GM18951 (cell line): ENCODE measurements around the gene LDLRAD4.

Experiments used
- POLR2A ChIP-seq: IDR thresholded peaks from 4 replicates; pipeline ENCODE4 v1.6.1; 2011; ENCODE audit warnings: mild to moderate bottlenecking; ENCODE audit not compliant: insufficient read length, insufficient read depth; ENCODE audit errors: extremely low read depth
- in situ Hi-C: fragments of 300-500 bp; cut with MboI; formaldehyde crosslinking; loops from one replicate; pipeline ENCODE4 v1.12.0; 2022; ENCODE audit warnings: low sequenced_read_pairs, mixed read lengths, inconsistent platforms; ENCODE audit not compliant: unreplicated experiment

LDLRAD4 gene

DNA sequence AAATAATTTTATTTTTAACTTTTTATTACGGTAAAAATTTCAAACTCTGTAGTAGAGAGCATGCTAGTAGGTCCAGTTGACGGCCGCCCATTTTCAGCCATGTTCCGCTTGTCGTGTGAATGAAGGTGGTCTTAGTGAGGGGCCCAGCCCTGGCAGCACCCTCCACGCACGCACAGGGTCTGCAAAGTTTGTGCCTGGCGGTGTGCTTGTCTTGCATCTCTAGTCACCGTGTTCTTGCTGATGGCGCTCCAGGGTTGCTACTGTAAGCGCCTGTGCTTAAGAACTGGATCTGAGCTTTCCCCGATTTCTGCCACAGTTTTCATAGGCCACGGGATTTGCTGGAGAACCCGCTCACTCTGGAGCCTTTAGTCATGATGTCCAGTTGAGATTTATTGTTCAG is 28.9 kb downstream of the LDLRAD4 start:
- in situ Hi-C loops: no loop called here
- TF ChIP-seq POLR2A: no peak

DNA sequence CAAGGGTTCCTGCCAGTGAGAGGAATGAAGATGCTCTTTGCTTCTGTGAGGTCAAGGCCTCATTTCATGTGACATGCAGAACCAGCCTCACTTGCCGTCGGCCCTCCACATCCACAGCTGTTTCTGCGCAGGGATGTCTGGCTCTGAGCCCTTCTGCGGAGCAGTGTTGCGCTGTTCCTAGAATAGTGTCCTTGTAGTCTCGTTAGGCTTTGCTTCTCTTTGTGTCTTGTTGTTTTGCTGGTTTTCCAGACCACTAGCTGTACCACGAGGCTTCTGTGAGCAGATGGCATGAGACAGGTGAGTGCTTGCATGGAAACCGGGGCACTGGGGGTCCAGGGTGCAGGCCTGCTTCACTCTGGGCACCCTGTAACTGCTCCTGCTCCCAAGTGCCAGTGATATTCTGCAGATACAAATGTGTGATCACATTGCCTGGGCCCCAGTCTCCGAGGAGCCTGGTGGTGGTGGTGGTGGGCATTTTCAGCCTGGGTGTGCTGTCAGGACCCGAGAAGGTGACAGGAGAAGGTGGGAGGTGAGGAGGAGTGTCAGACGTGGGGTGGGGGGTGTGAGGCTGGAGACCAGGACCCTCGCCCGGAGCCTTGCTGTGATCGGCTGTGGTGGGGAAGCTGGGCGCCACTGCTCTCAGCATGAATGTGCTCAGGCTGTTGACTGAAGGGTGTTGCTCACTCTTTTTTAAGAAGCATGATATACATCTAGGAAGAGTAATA is 34.3 kb downstream of the LDLRAD4 start:
- TF ChIP-seq POLR2A: no peak

DNA sequence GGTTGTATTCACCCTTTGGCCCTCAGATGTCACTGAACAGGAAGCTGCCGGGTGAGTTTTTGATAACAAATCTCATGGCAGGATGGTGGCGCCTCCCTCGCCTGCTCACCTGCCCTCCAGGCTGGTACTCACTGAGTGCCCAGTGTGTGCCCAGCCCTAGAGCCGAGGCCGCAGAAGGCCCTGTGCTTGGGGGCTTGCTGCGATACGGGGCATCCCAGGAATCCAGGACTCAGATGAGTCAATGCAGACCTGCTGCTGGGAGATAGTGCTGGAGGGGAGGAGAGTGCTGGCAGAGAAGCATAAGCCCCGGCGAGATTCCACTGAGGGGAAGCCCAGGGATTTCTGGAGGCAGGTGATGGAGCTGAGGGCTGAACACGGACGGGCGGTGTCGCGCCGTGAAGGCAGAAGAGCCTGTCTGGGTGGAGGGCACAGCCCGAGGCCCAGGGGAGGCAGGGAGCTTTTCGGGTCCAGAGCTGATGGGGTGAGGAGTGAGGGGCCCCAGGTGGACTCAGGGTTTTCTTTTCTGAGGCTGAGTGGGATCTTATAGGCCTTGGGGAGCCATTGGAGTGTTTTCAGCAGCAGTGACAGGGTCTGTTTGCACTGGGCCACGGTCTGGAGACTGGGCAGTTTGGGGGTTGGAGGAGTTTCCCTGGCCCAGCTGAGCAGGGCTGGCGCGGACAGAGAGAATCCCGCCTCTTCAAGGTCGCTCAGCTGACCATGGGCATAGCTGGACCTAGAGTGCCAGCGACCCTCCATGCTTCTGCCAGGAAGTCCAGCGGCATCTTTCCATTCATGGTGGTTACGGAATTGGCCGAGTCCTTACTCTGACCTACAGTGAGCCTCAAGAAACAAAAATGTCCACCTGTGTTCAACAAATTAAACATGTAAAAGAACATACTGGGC is 35.5 kb downstream of the LDLRAD4 start:
- TF ChIP-seq POLR2A: no peak
- in situ Hi-C loops: no loop called here

More for the DNA sequence above, 34.3 kb downstream of the LDLRAD4 start:
- in situ Hi-C loops: no loop called here

DNA sequence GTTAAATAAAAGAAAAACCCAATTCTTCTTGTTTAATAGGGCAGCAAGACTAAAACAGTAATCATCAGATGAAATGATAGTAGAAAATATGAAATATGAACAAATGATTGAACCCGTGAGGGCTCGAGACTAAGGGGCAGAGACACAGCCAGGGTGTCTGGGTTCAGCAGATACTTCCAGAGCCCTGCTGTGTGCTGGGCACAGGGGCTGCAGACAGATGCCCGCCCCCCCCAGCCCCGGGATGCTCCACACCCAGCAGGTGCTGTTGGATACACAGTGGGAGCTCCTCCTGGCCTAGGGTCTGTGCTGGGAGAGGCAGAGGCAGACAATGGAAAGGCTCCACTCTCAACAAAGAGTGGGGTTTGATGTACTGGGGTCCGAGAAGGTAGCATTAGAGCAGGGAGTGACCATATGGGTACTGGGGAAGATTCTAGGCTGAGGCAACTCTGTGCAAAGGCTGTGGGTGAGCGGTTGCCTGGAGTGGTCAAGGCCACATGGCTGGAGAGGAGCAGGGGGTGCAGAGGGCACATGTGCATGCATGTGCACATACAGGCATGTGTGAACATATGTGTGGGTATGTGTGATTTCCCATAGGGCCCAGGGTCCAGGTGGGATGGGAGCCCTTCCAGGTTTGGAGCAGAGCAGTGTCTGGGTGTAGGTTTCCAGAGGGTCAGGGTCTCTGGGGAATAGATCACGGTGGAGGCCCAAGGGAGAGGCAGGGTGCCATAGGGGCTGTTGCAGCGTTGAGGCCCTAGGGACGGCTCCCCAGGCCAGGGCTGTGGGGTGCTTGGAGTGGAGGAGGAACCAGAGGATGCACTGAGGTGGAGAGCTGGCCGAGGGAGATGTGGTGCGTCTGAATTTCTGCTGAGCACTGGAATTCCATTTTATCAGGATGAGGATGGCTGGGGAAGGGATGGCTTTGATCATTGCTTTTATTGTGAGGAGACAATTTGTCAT is 36.7 kb downstream of the LDLRAD4 start:
- in situ Hi-C loops: no loop called here
- TF ChIP-seq POLR2A: no peak

DNA sequence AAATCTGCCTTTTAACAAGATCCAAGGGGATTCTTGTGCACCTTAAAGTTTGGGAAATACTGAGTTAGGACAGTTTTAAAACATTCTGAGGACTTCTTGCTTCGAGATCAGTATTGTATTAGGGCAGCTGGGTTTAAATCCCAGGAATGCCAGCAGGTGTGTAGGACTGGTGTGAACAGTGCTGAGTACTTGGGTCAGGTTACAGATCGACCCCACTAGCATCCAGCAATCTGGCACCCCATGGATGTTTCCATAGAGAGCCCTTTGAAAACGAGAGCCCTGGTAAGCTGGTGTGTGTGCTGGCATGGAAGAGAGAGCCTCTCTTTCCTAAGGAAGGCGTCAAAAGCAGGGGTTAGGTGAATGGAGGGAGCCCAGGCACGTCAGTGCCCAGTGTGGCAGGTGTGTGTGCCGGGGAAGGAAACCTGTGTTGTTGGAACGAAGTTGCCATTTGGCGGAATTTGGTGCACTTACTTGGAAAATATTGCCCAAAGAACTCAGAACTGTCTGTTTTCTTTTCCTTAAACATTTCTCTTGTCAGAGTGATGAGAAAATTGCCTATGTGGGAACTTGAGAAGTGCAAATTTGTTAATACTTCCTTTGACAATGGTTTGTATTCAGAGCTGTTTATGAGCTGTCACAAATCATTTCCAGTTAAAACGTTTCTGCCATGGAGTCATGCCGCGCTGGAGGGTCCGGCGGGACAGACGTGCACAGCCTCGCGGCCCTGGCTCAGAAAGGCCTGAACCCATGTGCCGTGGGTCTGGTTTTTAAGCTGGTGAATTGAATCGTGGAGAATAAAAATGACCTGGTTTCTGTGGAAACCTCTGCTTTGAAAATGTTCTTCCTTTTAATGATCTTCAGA is 38.1 kb downstream of the LDLRAD4 start:
- in situ Hi-C loops: no loop called here
- TF ChIP-seq POLR2A: no peak

DNA sequence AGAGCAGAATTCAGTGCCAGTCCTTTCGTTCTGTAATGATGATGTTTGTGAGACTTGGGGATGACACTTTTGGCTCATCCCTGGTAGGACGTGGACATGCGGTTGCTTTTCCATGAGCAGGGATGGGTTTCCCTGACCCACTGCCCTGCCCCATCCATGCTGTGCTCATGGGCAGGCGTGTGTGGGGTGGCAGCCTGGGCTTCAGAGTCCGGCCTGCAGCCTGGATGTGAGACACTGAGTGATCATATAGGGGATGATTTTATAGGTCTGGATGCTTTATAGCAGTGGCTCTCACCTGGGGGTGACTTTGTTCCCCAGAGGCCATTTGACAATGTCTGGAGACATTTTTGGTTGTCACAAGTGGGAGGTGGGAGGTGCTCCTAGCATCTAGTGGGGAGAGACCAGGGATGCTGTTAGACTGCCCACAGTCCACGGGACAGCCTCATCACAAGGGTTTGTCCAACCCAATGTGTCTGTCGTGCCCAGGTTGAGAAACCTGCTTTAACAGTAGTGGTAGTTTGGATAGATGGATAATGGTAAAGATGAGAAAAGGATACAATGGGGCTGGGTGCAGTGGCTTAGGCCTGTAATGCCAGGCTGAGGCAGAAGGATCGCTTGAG is 38.9 kb downstream of the LDLRAD4 start:
- in situ Hi-C loops: no loop called here
- TF ChIP-seq POLR2A: no peak

DNA sequence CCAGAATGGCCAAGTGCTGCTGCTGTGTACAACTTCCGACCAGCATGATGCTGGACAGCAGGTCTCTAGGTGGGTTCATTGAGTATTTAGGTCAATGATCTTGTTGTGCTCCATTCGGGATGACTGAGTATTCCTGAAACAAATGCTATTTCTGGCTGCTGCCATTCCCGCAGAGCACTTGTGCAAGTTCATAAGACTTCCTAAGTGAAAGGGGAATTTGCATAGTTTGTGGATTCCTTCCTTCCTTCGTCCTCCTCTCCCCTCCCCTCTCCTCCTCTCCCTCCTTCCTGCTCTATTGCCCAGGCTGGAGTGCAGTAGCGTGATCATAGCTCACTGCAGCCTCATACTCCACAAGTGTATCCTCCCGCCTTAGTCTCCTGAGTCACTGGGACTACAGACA is 40.4 kb downstream of the LDLRAD4 start:
- in situ Hi-C loops: no loop called here
- no peak for TF ChIP-seq POLR2A

DNA sequence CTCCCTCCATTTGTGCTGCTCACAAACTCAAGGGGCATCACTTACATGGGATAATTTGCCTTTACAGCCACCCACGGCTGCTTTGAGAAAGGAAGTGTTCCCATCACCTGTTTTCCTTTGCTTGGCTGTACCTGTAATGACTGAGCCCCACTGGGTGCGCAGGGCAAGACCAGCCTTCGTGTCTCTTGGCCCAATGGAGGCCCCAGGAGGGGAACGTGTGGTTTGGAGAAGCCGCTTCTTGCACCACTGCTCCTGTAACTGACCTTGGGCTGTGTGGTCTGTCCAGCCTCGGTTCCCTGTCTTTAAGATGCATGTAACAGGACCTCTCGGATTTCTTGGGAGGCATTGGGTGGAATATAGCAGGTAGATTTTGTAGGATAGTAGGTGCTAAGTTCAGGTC is 41.1 kb downstream of the LDLRAD4 start:
- in situ Hi-C loops: no loop called here
- no peak for TF ChIP-seq POLR2A

DNA sequence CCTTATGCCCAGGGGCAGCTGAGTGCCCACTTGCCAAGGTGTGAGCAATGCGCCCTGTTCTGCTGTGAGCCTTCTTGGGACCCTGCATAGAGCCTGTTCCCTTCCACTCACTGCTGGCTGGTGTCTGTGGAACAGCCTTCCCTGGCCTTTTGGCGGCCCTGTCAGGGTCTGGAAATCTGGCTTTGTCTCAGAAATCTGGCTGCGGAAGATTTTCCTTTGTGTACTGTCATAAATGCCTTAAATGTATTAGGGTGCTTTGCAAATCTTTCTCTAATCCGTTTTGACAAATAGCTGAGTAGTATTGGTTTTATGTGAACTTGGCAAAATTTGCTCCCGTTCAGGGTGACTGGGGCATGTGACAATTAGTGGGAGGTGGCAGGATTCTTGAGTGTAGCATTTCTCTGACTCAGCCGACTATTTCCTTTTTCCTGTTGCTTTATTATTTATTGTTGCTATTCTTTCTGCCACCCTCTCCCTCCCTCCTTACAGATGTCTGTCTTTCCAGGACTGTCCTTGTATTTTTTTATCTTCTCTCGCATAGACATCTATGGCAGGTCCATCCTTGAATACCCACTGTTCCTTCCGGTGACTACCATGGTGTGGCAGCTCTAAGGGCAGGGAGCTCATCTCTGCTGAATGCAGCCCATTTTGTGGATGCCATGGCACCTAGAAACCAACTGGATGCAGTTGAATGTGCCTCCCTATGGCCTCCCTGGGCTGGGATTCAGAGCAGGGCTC is 41.8 kb downstream of the LDLRAD4 start:
- TF ChIP-seq POLR2A: no peak
- in situ Hi-C loops: no loop called here

DNA sequence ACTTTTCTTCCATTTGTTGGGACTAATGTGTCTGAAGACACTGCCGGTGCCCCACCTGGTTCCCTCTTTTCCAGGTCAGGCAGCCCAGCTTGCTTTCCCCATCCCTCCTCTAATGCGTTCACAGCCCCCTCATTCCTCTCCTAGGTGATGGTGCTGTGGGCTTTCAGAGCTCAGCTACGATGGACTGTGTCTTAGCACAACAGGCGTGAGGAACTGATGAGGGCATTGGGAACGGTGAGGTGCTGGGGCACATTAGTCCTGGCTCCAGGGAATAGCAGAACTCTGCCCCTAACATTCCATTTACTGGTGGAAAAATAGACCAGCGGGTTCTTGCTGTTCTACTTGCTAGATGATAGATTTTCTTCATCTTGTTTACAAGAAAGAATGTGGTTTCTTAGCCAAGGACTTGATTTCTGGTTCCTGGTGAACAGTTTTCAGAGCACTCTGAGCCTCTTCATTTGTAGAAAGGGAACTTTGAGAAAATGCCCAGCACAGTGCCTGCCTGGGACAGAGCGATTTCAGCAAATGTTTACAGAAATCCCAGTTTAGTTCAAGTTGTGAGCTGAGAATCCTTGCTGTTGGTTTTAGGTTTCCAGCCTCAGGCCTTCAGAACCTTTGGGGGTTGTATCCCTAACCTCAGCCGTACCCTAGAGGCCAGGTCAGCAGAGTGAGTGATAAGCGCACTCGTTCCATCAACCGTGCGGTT is 42.5 kb downstream of the LDLRAD4 start:
- in situ Hi-C loops: no loop called here
- no peak for TF ChIP-seq POLR2A
